Lower leg skin (tissue), 3 donors: ENCODE data around the gene RGS12.

ENCODE experiments used
- POLR2A ChIP-seq, 2 donors: fragments of 450-650 bp; IDR thresholded peaks; one replicate each; pipeline ENCODE4 v1.6.1; 2016 to 2017; ENCODE audit warnings: antibody characterized with exemption in 2 of 2, mild to moderate bottlenecking in 1 of 2, moderate library complexity in 1 of 2
- TF ChIP-seq, protein P1 (sequence below), 3 donors: fragments of 450-650 bp; IDR thresholded peaks; one replicate each; pipeline ENCODE4 v1.5.1; 2016; ENCODE audit warnings: antibody characterized with exemption in 3 of 3, mild to moderate bottlenecking in 3 of 3, moderate library complexity in 2 of 3

- TF ChIP-seq, protein P1, sequence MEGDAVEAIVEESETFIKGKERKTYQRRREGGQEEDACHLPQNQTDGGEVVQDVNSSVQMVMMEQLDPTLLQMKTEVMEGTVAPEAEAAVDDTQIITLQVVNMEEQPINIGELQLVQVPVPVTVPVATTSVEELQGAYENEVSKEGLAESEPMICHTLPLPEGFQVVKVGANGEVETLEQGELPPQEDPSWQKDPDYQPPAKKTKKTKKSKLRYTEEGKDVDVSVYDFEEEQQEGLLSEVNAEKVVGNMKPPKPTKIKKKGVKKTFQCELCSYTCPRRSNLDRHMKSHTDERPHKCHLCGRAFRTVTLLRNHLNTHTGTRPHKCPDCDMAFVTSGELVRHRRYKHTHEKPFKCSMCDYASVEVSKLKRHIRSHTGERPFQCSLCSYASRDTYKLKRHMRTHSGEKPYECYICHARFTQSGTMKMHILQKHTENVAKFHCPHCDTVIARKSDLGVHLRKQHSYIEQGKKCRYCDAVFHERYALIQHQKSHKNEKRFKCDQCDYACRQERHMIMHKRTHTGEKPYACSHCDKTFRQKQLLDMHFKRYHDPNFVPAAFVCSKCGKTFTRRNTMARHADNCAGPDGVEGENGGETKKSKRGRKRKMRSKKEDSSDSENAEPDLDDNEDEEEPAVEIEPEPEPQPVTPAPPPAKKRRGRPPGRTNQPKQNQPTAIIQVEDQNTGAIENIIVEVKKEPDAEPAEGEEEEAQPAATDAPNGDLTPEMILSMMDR (IDR thresholded peaks at IDR 0.05) = no peak
- no peak for TF ChIP-seq POLR2A (IDR thresholded peaks at IDR 0.05)
These were observed 45.0 kb downstream of the RGS12 start for GRCh38 chr4:3337811-3338210.
